Measurements from ENCODE around the gene LMNA.

GRCh38 chr1:156138458-156138867 lies 24.0 kb downstream of the LMNA start:
- TF ChIP-seq CTCF (IDR thresholded peaks at IDR 0.05 in 2 of 3, conservative IDR thresholded peaks at IDR 0.05 in 1 of 3; ENCODE audit: control insufficient read depth in 2 of 3, extremely low read depth in 1 of 3, insufficient read depth in 1 of 3, low read depth in 3 of 3, low read length in 3 of 3), result no peak
- TF ChIP-seq BRCA1 (IDR thresholded peaks at IDR 0.05; ENCODE audit: low read depth, low read length), result no peak
- no peak for TF ChIP-seq POLR2A (IDR thresholded peaks at IDR 0.05; ENCODE audit: low read depth, low read length)
- no peak for TF ChIP-seq DPF2 (IDR thresholded peaks at IDR 0.05)
- no peak for TF ChIP-seq ATF3 (IDR thresholded peaks at IDR 0.05; ENCODE audit: borderline replicate concordance, extremely low read depth, low read depth, low read length)
- no peak for TF ChIP-seq TBL1XR1 (IDR thresholded peaks at IDR 0.05; ENCODE audit: low read depth, low read length)
- no peak for TF ChIP-seq TARDBP (IDR thresholded peaks at IDR 0.05; ENCODE audit: borderline replicate concordance)
- no peak for TF ChIP-seq SIN3A (IDR thresholded peaks at IDR 0.05; ENCODE audit: low read depth, low read length)
- TF ChIP-seq ZNF592 (IDR thresholded peaks at IDR 0.05), result no peak
- no peak for TF ChIP-seq JUND (IDR thresholded peaks at IDR 0.05; ENCODE audit: low read depth, low read length)
- no peak for TF ChIP-seq ZNF274 (IDR thresholded peaks at IDR 0.05; ENCODE audit: insufficient read depth, insufficient read length)
- TF ChIP-seq TAF1 (IDR thresholded peaks at IDR 0.05; ENCODE audit: borderline replicate concordance, low read depth, low read length), result no peak

All from GM12878 (cell line).